HG03095 (cell line): Measurements from ENCODE around the gene MAGI1.

Experiments
- ATAC-seq: cut with Tn5 transposase; IDR thresholded peaks from one replicate; pipeline ENCODE4 v1.9.1; 2021; ENCODE audit warnings: moderate library complexity; ENCODE audit not compliant: unreplicated experiment

MAGI1 gene

GRCh38 chr3:65948841-65949573 is 89.7 kb downstream of the MAGI1 start:
- ATAC-seq = no peak

GRCh38 chr3:65946438-65946837 is 92.3 kb downstream of the MAGI1 start:
- ATAC-seq = no peak

- ATAC-seq = no peak
These were observed 92.8 kb downstream of the MAGI1 start for GRCh38 chr3:65945953-65946352.

GRCh38 chr3:65945480-65945879 is 93.2 kb downstream of the MAGI1 start:
- no peak for ATAC-seq

- ATAC-seq = no peak
These were observed 94.5 kb downstream of the MAGI1 start for GRCh38 chr3:65944252-65944651.

GRCh38 chr3:65939801-65940246 is 98.9 kb downstream of the MAGI1 start:
- no peak for ATAC-seq

- no peak for ATAC-seq
These were observed 99.5 kb downstream of the MAGI1 start for GRCh38 chr3:65939184-65939583.

GRCh38 chr3:65938676-65939075 is 100.0 kb downstream of the MAGI1 start:
- ATAC-seq = no peak

GRCh38 chr3:65938147-65938546 is 100.6 kb downstream of the MAGI1 start:
- ATAC-seq = no peak

- no peak for ATAC-seq
These were observed 101.6 kb downstream of the MAGI1 start for GRCh38 chr3:65936908-65937638.

- ATAC-seq = no peak
These were observed 103.0 kb downstream of the MAGI1 start for GRCh38 chr3:65935724-65936123.

- ATAC-seq = no peak
These were observed 108.1 kb downstream of the MAGI1 start for GRCh38 chr3:65930648-65931047.

GRCh38 chr3:65928110-65928509 is 110.6 kb downstream of the MAGI1 start:
- no peak for ATAC-seq

- no peak for ATAC-seq
These were observed 111.1 kb downstream of the MAGI1 start for GRCh38 chr3:65927576-65927975.

GRCh38 chr3:65925254-65925954 is 113.3 kb downstream of the MAGI1 start:
- no peak for ATAC-seq

- ATAC-seq = no peak
These were observed 114.0 kb downstream of the MAGI1 start for GRCh38 chr3:65924762-65925161.

GRCh38 chr3:65922441-65922840 is 116.3 kb downstream of the MAGI1 start:
- ATAC-seq = no peak

- no peak for ATAC-seq
These were observed 118.9 kb downstream of the MAGI1 start for GRCh38 chr3:65919826-65920225.

- ATAC-seq = no peak
These were observed 123.2 kb downstream of the MAGI1 start for GRCh38 chr3:65915477-65915876.

GRCh38 chr3:65914740-65915367 is 123.9 kb downstream of the MAGI1 start:
- no peak for ATAC-seq

GRCh38 chr3:65914032-65914739 is 124.5 kb downstream of the MAGI1 start:
- ATAC-seq = no peak
